MCF 10A (cell line): ENCODE measurements around the gene ATAD1. TPM values are rescaled to one million over a fixed set of nuclear protein-coding genes. Genes with fewer than 3 reads are reported as not detected.

Experiments
- BruUV-seq: library from RNA; stranded (reverse); fragments of 400-500 nt; replicated peaks from 2 replicates; lab custom pipeline; 2021; lab: Mats Ljungman, UMichigan
- CTCF ChIA-PET: fragments of 300-600 bp; sonication (Branson Sonifier 250); formaldehyde crosslinking; extraction: SDS; loops from one replicate; lab custom pipeline; 2021; ENCODE audit warnings: antibody characterized with exemption, inconsistent platforms; lab: Yijun Ruan, JAX
- POLR2A ChIA-PET: fragments of 300-600, 350-650 bp; sonication (Branson Sonifier 250); formaldehyde crosslinking; extraction: SDS; loops from one replicate; lab custom pipeline; 2020; ENCODE audit warnings: antibody characterized with exemption, inconsistent platforms; lab: Yijun Ruan, JAX
- DNase-seq: peaks from one replicate; pipeline ENCODE4 v3.0.0-alpha.2; 2018; ENCODE audit not compliant: unreplicated experiment
- H3K27ac Mint-ChIP-seq: one replicate; pipeline ENCODE4 v1.8.0; 2022; ENCODE audit warnings: mild to moderate bottlenecking, low read depth, mixed read lengths; ENCODE audit not compliant: unreplicated experiment
- H3K27me3 Mint-ChIP-seq: one replicate; pipeline ENCODE4 v1.8.0; 2022; ENCODE audit warnings: mixed read lengths; ENCODE audit not compliant: insufficient read depth, unreplicated experiment
- H3K36me3 Mint-ChIP-seq: one replicate; pipeline ENCODE4 v1.8.0; 2022; ENCODE audit warnings: mild to moderate bottlenecking, moderate library complexity, mixed read lengths; ENCODE audit not compliant: insufficient read depth, unreplicated experiment
- H3K4me1 Mint-ChIP-seq: one replicate; pipeline ENCODE4 v1.8.0; 2022; ENCODE audit warnings: mixed read lengths; ENCODE audit not compliant: insufficient read depth, unreplicated experiment
- H3K4me3 Mint-ChIP-seq: one replicate; pipeline ENCODE4 v1.8.0; 2022; ENCODE audit warnings: mild to moderate bottlenecking, moderate library complexity, mixed read lengths; ENCODE audit not compliant: unreplicated experiment
- H3K9me3 Mint-ChIP-seq: one replicate; pipeline ENCODE4 v1.8.0; 2022; ENCODE audit warnings: mixed read lengths; ENCODE audit not compliant: unreplicated experiment
- CTCF ChIP-seq: fragments of 200-600 bp; IDR thresholded peaks from one replicate; pipeline ENCODE4 v1.8.0; 2022; ENCODE audit warnings: antibody characterized with exemption, mild to moderate bottlenecking; ENCODE audit not compliant: unreplicated experiment
- intact Hi-C: fragments of 100-400 bp; cut with micrococcal nuclease; formaldehyde crosslinking; loops from 2 replicates; pipeline ENCODE4 v1.14.1; 2022
- total RNA-seq: library from RNA; stranded (reverse); gene quantifications from 2 replicates; pipeline ENCODE4 v1.2.3, GENCODE V29; 2022

ATAD1 gene
- total RNA-seq, 1 experiment from 2014 or later = 75.2 TPM

DNA sequence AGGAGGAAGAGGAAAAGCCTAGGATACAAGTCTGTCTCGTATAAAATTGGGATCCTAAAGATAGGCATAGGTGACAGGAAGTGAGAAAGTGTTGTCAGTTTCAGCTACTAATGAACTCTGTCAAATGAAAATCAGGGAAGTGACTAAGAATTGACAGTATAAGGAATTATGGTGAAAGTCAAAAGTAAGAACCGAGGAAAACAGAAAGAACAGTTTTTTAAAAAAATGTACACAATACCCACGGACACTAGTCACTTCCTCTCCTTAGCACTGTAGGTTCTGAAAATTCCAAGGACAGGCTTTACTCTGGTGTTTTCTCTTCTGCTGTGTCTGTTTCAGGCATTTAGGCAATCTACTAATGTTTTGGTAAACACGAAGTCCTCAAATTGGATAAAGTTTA, 42.3 kb downstream of the ATAD1 start:
- Mint-ChIP-seq H3K9me3 (no peaks in the 10 kb centered on the region), H3K27ac (peak overlapping the region; percentile 40), H3K36me3 (peaks cover 53% of the 10 kb centered on the region), H3K4me3 (no peak overlapping the region), H3K27me3 (no peaks in the 10 kb centered on the region), H3K4me1 (peaks cover 11% of the 10 kb centered on the region)
- no TSS peak for BruUV-seq
- intact Hi-C loops = no loop called here
- no peak for TF ChIP-seq CTCF
- ChIA-PET CTCF (interaction anchor here (0.7 kb wide), 1 partner anchor 187 kb away, joined by 3 read pairs; no protein-coding TSS in a partner anchor), POLR2A (interaction anchor here (0.6 to 1.2 kb wide), 4 partner anchors 13 to 237 kb away, joined by 3 to 5 read pairs (median 4); no protein-coding TSS in a partner anchor)
- DNase-seq = no peak

GRCh38 chr10:87771871-87772500, 46.0 kb downstream of the ATAD1 start:
- CTCF ChIA-PET = interaction anchor here (0.6 to 2.6 kb wide), 10 partner anchors 10 to 254 kb away, joined by 3 to 13 read pairs (median 3); no protein-coding TSS in a partner anchor
- BruUV-seq = no TSS peak
- Mint-ChIP-seq H3K9me3 (no peaks in the 10 kb centered on the region), H3K27ac (no peak overlapping the region), H3K27me3 (no peaks in the 10 kb centered on the region), H3K36me3 (peaks cover 60% of the 10 kb centered on the region), H3K4me1 (peaks cover 11% of the 10 kb centered on the region), H3K4me3 (no peak overlapping the region)
- peak; percentile 39 for DNase-seq
- peak; percentile 33 for TF ChIP-seq CTCF
- intact Hi-C loops = loop anchor here (1.0 kb wide), 2 partner anchors 116 to 239 kb away; no protein-coding TSS in a partner anchor
- POLR2A ChIA-PET = interaction anchor here (0.5 to 1.9 kb wide), 5 partner anchors 10 to 105 kb away, joined by 3 to 7 read pairs (median 3); partner anchors contain the start of gene ATAD1

GRCh38 chr10:87767253-87767652, 50.8 kb downstream of the ATAD1 start:
- ChIA-PET POLR2A (no interaction called here), CTCF (interaction anchor here (0.7 kb wide), 1 partner anchor 52 kb away, joined by 3 read pairs; no protein-coding TSS in a partner anchor)
- no peak for TF ChIP-seq CTCF
- Mint-ChIP-seq H3K27ac (no peak overlapping the region), H3K4me1 (peaks cover 6% of the 10 kb centered on the region), H3K9me3 (no peaks in the 10 kb centered on the region), H3K4me3 (no peak overlapping the region), H3K36me3 (peaks cover 64% of the 10 kb centered on the region), H3K27me3 (no peaks in the 10 kb centered on the region)
- intact Hi-C loops = no loop called here
- no TSS peak for BruUV-seq
- no peak for DNase-seq

- ChIA-PET POLR2A (no interaction called here), CTCF (no interaction called here)
- Mint-ChIP-seq H3K4me3 (no peak overlapping the region), H3K27me3 (no peaks in the 10 kb centered on the region), H3K9me3 (no peaks in the 10 kb centered on the region), H3K4me1 (peaks cover 5% of the 10 kb centered on the region), H3K36me3 (peaks cover 68% of the 10 kb centered on the region), H3K27ac (no peak overlapping the region)
- intact Hi-C loops = no loop called here
- TF ChIP-seq CTCF = no peak
- DNase-seq = no peak
- no TSS peak for BruUV-seq
These were observed 52.2 kb downstream of the ATAD1 start for GRCh38 chr10:87765666-87766376.
